Left ventricle myocardium inferior (tissue), 1 donor: Measurements from ENCODE around the gene ANKFY1. TPM values are rescaled to one million over a fixed set of nuclear protein-coding genes. Genes with fewer than 3 reads are reported as not detected.

Experiments
- DNase-seq: peaks from one replicate; pipeline ENCODE4 v3.0.0-alpha.2; 2020
- H3K27ac ChIP-seq: fragments of 200-600 bp; replicated peaks from 2 replicates; pipeline ENCODE4 v1.8.0; 2021
- H3K27me3 ChIP-seq: fragments of 200-600 bp; 2 replicates; pipeline ENCODE4 v1.8.0; 2021; ENCODE audit warnings: low read depth
- H3K36me3 ChIP-seq: fragments of 200-600 bp; 2 replicates; pipeline ENCODE4 v1.8.0; 2021
- H3K4me1 ChIP-seq: fragments of 200-600 bp; 2 replicates; pipeline ENCODE4 v1.8.0; 2021
- H3K4me3 ChIP-seq: fragments of 200-600 bp; 2 replicates; pipeline ENCODE4 v1.8.0; 2021; ENCODE audit warnings: mild to moderate bottlenecking, moderate library complexity
- H3K9me3 ChIP-seq: fragments of 200-600 bp; replicated peaks from 2 replicates; pipeline ENCODE4 v1.8.0; 2021
- CTCF ChIP-seq: fragments of 200-600 bp; IDR thresholded peaks from 2 replicates; pipeline ENCODE4 v1.8.0; 2021; ENCODE audit warnings: antibody characterized with exemption, mild to moderate bottlenecking, borderline replicate concordance
- intact Hi-C: fragments of 100-400 bp; cut with micrococcal nuclease; formaldehyde crosslinking; loops from one replicate; pipeline ENCODE4 v1.11.0; 2022
- total RNA-seq: library from RNA; stranded (reverse); fragmentation: NEBNext Ultra II Directional; extraction: Animal tissue kit (Norgen Biotek cat#: 25700); gene quantifications from one replicate; pipeline ENCODE4 v1.2.1, GENCODE V29; 2021
- donor health status: DM: no; HTN: yes; CAD: no; lungs with severe emphysema.

The ANKFY1 gene
- total RNA-seq, 1 donor from 2014 or later, result 22.9 TPM

GRCh38 chr17:4293572-4293971, 29.8 kb upstream of the ANKFY1 start:
- Histone ChIP-seq H3K27ac (no peak overlapping the region), H3K4me3 (no peak overlapping the region), H3K36me3 (peaks cover 35% of the 10 kb centered on the region), H3K9me3 (no peaks in the 10 kb centered on the region), H3K4me1 (peaks cover 38% of the 10 kb centered on the region), H3K27me3 (no peaks in the 10 kb centered on the region)
- intact Hi-C loops, result no loop called here
- DNase-seq, result no peak
- TF ChIP-seq CTCF, result no peak

- intact Hi-C loops, result no loop called here
- H3K27ac ChIP-seq, result no peak overlapping the region
These were observed 23.9 kb upstream of the ANKFY1 start for GRCh38 chr17:4287710-4288109.

GRCh38 chr17:4276514-4276913, 12.7 kb upstream of the ANKFY1 start:
- intact Hi-C loops, result no loop called here
- Histone ChIP-seq H3K4me3 (no peak overlapping the region), H3K9me3 (no peaks in the 10 kb centered on the region), H3K27ac (no peak overlapping the region), H3K36me3 (peaks cover 25% of the 10 kb centered on the region), H3K4me1 (peaks cover 27% of the 10 kb centered on the region), H3K27me3 (no peaks in the 10 kb centered on the region)
- DNase-seq, result no peak
- TF ChIP-seq CTCF, result no peak

More at GRCh38 chr17:4287710-4288109, 23.9 kb upstream of the ANKFY1 start:
- DNase-seq, result no peak
- H3K27me3 ChIP-seq, result no peaks in the 10 kb centered on the region
- no peaks in the 10 kb centered on the region for H3K4me1 ChIP-seq
- H3K36me3 ChIP-seq, result peaks cover 37% of the 10 kb centered on the region
- no peak overlapping the region for H3K4me3 ChIP-seq
- no peaks in the 10 kb centered on the region for H3K9me3 ChIP-seq
- TF ChIP-seq CTCF, result no peak

GRCh38 chr17:4272972-4273368, 9.2 kb upstream of the ANKFY1 start:
- intact Hi-C loops, result no loop called here
- Histone ChIP-seq H3K4me3 (no peak overlapping the region), H3K4me1 (peaks cover 59% of the 10 kb centered on the region), H3K27ac (peak overlapping the region; percentile 75), H3K36me3 (peaks cover 14% of the 10 kb centered on the region), H3K27me3 (no peaks in the 10 kb centered on the region), H3K9me3 (no peaks in the 10 kb centered on the region)
- no peak for DNase-seq
- TF ChIP-seq CTCF, result no peak

GRCh38 chr17:4272213-4272971, 8.6 kb upstream of the ANKFY1 start:
- Histone ChIP-seq H3K9me3 (no peaks in the 10 kb centered on the region), H3K27ac (peak overlapping the region; percentile 75), H3K27me3 (no peaks in the 10 kb centered on the region), H3K4me3 (no peak overlapping the region), H3K36me3 (peaks cover 19% of the 10 kb centered on the region), H3K4me1 (peaks cover 59% of the 10 kb centered on the region)
- intact Hi-C loops, result no loop called here
- no peak for DNase-seq
- TF ChIP-seq CTCF, result no peak
